B cell (primary cell): Measurements from ENCODE around the gene DUSP7.

Source experiments
- EZH2 ChIP-seq: IDR thresholded peaks from 2 replicates; pipeline ENCODE4 v1.6.1; 2012; ENCODE audit warnings: borderline replicate concordance, low read depth, mild to moderate bottlenecking, moderate library complexity, low read length; ENCODE audit not compliant: insufficient read depth, poor library complexity, severe bottlenecking
- TF ChIP-seq, protein P1 (sequence below): fragments of 200-600 bp; IDR thresholded peaks from one replicate; pipeline ENCODE4 v1.8.0; 2022; ENCODE audit warnings: antibody characterized with exemption, mild to moderate bottlenecking

DNA sequence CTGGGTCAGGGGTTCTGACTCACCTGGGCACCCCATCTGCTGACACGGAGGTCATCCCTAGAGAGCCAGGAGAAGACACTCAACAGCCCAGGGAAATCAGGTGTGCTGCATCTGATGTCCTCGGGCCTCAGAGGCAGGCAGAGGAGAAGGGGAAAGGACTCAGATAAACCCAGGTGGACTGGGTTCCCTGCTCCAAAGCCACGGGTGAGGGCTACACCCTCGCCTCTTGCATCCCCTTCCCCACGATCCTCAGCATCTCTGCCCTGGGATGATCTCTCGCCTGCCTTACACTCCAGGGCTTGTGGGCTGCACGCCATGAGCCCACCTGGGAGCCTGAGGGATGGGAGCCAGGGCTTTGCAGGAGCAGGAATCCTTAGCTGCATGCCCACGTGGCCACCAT is 8.2 kb upstream of the DUSP7 start:
- TF ChIP-seq, protein P1, sequence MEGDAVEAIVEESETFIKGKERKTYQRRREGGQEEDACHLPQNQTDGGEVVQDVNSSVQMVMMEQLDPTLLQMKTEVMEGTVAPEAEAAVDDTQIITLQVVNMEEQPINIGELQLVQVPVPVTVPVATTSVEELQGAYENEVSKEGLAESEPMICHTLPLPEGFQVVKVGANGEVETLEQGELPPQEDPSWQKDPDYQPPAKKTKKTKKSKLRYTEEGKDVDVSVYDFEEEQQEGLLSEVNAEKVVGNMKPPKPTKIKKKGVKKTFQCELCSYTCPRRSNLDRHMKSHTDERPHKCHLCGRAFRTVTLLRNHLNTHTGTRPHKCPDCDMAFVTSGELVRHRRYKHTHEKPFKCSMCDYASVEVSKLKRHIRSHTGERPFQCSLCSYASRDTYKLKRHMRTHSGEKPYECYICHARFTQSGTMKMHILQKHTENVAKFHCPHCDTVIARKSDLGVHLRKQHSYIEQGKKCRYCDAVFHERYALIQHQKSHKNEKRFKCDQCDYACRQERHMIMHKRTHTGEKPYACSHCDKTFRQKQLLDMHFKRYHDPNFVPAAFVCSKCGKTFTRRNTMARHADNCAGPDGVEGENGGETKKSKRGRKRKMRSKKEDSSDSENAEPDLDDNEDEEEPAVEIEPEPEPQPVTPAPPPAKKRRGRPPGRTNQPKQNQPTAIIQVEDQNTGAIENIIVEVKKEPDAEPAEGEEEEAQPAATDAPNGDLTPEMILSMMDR: no peak
- no peak for TF ChIP-seq EZH2
